ENCODE data around the gene RALGDS.

RALGDS gene

DNA sequence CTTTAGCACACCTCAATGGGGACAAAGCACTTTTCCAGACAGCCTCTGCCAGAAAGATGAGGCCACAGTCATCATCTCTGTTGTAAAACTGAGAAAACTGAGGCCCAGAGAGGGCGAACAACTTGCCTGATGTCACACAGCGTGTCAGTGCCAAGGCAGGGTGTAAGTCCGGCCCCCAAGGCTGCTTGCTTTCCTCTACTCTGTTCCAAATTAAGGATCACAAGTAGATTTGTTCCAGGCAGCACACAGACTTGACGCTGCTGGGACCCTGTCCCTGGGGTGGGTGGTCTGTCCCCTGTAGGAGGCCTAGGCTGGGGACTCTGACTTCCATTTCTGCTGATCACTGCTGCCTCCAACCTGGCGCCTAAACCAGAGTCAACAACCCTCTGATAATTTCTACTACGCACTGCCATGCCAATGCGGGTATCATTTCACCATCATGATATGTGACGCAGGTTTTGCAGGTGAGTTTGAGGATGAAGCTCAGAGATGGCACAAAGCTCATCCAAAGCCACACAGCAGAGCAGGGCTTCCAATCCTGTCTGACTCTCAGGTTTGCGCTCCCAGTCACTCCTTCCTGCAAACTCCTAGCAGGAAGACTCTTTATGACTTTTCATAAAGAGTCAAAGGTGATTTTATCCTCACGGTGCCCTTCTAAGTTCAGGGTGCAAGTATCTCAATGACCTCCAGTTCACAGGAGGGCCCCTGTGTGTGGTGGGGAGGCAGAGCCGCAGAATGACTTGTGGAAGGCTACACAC lies 13.5 kb upstream of the RALGDS start:
- TF ChIP-seq CTCF (IDR thresholded peaks at IDR 0.05; ENCODE audit: low read depth, low read length, missing control alignments): no peak
- H3K4me3 ChIP-seq (ENCODE audit: low read depth, low read length): no peak overlapping the region
- DNase-seq (ENCODE audit: low read depth): no peak

- no peak for TF ChIP-seq CTCF (IDR thresholded peaks at IDR 0.05; ENCODE audit: low read depth, low read length, missing control alignments)
- H3K4me3 ChIP-seq (ENCODE audit: low read depth, low read length): no peak overlapping the region
- peak; percentile 78 for DNase-seq (ENCODE audit: low read depth)
These were observed 12.8 kb upstream of the RALGDS start for GRCh38 chr9:133133681-133134387.

DNA sequence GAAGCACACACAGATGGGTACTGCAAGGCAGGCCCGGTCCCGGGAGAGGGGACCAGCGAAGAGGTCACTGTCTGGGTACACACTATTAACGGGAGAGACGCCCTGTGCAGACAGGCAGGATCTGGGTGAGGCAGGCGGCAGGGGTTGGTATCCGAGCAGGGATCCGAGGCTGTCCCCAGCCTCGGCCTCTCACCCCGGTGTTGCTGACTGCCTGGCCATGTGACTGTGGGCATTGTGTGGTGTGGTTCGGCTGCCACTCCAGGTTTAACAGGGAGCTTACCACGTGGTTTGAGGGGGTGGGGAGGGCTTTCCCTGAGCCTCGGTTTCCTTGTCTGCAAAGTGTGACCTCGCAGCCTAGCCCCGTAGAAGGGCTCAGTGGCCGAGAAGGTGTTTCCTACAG lies 11.1 kb upstream of the RALGDS start:
- TF ChIP-seq CTCF (IDR thresholded peaks at IDR 0.05; ENCODE audit: low read depth, low read length, missing control alignments): no peak
- no peak overlapping the region for H3K4me3 ChIP-seq (ENCODE audit: low read depth, low read length)
- DNase-seq (ENCODE audit: low read depth): no peak

DNA sequence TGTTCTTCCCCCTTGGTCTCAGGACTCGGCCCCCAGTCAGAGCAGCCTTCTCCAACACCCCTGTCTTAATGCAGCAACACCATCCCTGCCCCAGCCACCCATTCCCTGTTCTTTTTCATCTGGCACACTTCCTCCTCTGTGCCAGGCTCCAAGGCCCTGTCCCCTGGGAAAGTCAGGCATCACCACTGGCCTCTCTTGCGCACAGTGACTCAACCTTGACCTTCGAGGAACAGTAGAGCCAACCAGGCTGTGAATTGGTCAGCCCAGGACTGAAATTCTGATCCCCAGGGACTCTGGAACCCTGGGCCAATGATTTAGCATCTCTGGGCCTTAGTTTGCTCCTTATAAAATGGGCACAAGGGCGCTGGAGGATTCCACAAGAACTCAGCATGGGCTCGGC lies 10.5 kb upstream of the RALGDS start:
- no peak for TF ChIP-seq CTCF (IDR thresholded peaks at IDR 0.05; ENCODE audit: low read depth, low read length, missing control alignments)
- DNase-seq (ENCODE audit: low read depth): no peak
- H3K4me3 ChIP-seq (ENCODE audit: low read depth, low read length): no peak overlapping the region

DNA sequence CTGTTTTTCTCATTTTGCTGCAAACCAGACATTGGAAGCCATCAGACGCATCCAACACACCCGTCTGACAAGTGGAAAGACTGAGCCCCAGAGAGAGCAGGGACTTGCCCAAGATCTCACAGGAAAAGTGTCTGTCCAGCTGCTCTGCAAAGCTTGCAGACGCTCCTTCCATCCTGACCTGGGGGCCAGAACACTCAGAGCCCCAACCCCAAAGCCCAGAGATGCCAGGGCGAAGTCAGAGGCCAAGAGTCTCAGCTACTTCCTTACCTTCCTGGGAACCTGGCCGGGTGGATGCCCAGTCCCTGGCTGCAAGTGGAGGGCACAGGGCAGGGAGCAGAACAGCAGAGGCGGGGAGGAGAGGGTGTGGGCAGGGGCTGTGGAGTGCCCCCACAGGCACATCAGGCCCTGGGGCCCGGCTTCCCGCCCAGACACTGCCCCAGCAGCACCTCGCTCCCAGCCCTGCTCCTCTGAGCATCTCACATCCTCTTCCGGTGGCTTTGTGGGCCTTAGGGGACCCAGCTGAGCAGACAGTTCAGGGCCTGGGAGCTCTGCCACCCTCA lies 9.7 kb upstream of the RALGDS start:
- DNase-seq (ENCODE audit: low read depth): no peak
- H3K4me3 ChIP-seq (ENCODE audit: low read depth, low read length): peak overlapping the region; percentile 46
- no peak for TF ChIP-seq CTCF (IDR thresholded peaks at IDR 0.05; ENCODE audit: low read depth, low read length, missing control alignments)

GRCh38 chr9:133129001-133129795 lies 8.2 kb upstream of the RALGDS start:
- H3K4me3 ChIP-seq (ENCODE audit: low read depth, low read length): no peak overlapping the region
- TF ChIP-seq CTCF (IDR thresholded peaks at IDR 0.05; ENCODE audit: low read depth, low read length, missing control alignments): no peak
- DNase-seq (ENCODE audit: low read depth): no peak
